HepG2 (cell line): ENCODE data around the gene CREM. TPM values are rescaled to one million over a fixed set of nuclear protein-coding genes. Genes with fewer than 3 reads are reported as not detected.
A peak's percentile ranks its signal among the peaks of the same experiment; 100 is the strongest.

Experiments
- ATF7-NPFF ChIP-seq: sonication (generic); formaldehyde crosslinking; IDR thresholded peaks from 2 replicates; pipeline ENCODE4 v1.8.1; 2023; ENCODE audit warnings: mild to moderate bottlenecking, low read depth, missing genetic modification reagents, moderate library complexity
- HDAC2 ChIP-seq: sonication (generic); formaldehyde crosslinking; IDR thresholded peaks from 2 replicates; pipeline ENCODE4 v1.4.0; 2020; ENCODE audit warnings: missing genetic modification reagents
- KDM4B ChIP-seq: sonication (generic); formaldehyde crosslinking; IDR thresholded peaks from 2 replicates; pipeline ENCODE4 v1.4.0; 2020; ENCODE audit warnings: missing genetic modification reagents
- NRL ChIP-seq: sonication (generic); formaldehyde crosslinking; IDR thresholded peaks from 2 replicates; pipeline ENCODE4 v1.5.0; 2020; ENCODE audit warnings: missing genetic modification reagents, mild to moderate bottlenecking, moderate library complexity, borderline replicate concordance
- PHF5A ChIP-seq: IDR thresholded peaks from one replicate; pipeline ENCODE4 v1.6.1; 2018; ENCODE audit warnings: low read depth, missing genetic modification reagents; ENCODE audit not compliant: unreplicated experiment
- SP140L ChIP-seq: sonication (generic); formaldehyde crosslinking; IDR thresholded peaks from 2 replicates; pipeline ENCODE4 v1.4.0; 2020; ENCODE audit warnings: missing genetic modification reagents, borderline replicate concordance
- ZNF331 ChIP-seq: sonication (generic); formaldehyde crosslinking; IDR thresholded peaks from 2 replicates; pipeline ENCODE4 v1.4.0; 2020; ENCODE audit warnings: missing genetic modification reagents
- ZNF441 ChIP-seq: sonication (generic); formaldehyde crosslinking; IDR thresholded peaks from 2 replicates; pipeline ENCODE4 v1.7.0; 2021; ENCODE audit warnings: missing genetic modification reagents, borderline replicate concordance
- ZNF547 ChIP-seq: sonication (generic); formaldehyde crosslinking; IDR thresholded peaks from 2 replicates; pipeline ENCODE4 v1.5.1; 2020; ENCODE audit warnings: mild to moderate bottlenecking, missing genetic modification reagents
- ZNF737 ChIP-seq: sonication (generic); formaldehyde crosslinking; IDR thresholded peaks from 2 replicates; pipeline ENCODE4 v1.5.0; 2020; ENCODE audit warnings: missing genetic modification reagents, mild to moderate bottlenecking, borderline replicate concordance
- polyA plus RNA-seq, 8 experiments: library from polyadenylated mRNA; depleted of rRNA in 3 of 8; stranded (reverse) in 7 of 8; unstranded in 1 of 8; fragments of >200 nt; fragmentation: Illumina TruSeq in 4 of 8; extraction: Trizol in 4 of 8; gene quantifications; 2 replicates each; pipeline versions ENCODE4 v1.2.1 to v1.2.3, GENCODE V29; 2011 to 2016; ENCODE audit warnings: low read depth in 4 of 8, missing spikeins in 1 of 8, mixed read lengths in 1 of 8; ENCODE audit not compliant: insufficient read depth in 1 of 8
- total RNA-seq, 5 experiments: library from RNA; depleted of rRNA; stranded (reverse); fragments of >200 nt; fragmentation: Illumina TruSeq; extraction: Trizol; gene quantifications; 2 replicates each; pipeline ENCODE4 v1.2.3, GENCODE V29; 2016; ENCODE audit warnings: low read depth in 1 of 5
- TF ChIP-seq, protein P1 (sequence below): sonication (generic); formaldehyde crosslinking; IDR thresholded peaks from 2 replicates; pipeline ENCODE4 v1.5.0; 2020; ENCODE audit warnings: mild to moderate bottlenecking, missing genetic modification reagents
- TF ChIP-seq, protein P2 (sequence below): sonication (generic); formaldehyde crosslinking; IDR thresholded peaks from 2 replicates; pipeline ENCODE4 v1.4.0; 2020; ENCODE audit warnings: mild to moderate bottlenecking, missing genetic modification reagents
- TF ChIP-seq, protein P3 (sequence below): sonication (generic); formaldehyde crosslinking; IDR thresholded peaks from 2 replicates; pipeline ENCODE4 v1.5.1; 2020; ENCODE audit warnings: mild to moderate bottlenecking, missing genetic modification reagents, borderline replicate concordance

Gene CREM
- total and polyA plus RNA-seq, 2 of the 13 experiments (the other 11 are each of a cell fraction or from before 2014, with no cell fraction given): 21.3 to 25.4 TPM

DNA sequence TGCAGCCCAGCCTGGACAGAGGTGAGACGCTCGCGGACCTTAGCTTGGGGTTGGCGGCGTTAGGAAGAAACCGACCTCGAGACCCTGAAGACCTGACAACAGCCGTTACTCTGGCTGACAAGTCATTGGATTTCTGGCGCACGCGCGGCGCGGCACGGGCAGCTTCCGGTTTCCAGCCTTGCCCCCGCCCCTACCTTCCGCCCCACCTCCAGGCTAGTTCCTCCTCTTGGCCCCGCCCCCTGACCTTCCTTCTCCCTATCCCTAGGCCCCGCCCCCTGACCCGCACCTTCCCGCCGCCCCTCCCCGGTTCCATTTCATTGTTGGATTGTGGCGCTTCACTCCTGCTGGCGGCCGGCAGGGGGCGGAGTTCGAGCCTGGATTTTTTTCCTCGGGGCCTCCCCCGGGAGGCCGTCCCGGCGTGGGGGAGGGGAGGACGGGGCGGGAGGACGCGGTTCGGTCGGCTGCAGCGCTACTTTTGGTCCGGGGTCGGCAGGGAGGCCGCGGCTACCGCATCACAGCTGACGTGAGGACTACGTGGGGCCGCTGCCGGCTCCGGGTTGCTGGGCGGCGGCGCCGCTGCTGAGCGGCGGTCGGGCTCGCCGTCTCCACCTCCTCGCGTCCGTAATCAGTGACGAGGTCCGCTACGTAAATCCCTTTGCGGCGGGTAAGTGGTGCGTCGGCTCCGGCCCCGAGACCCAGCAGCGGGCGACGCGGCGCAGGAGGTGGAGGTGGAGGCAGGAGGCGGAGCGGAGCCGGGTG lies at the start of gene CREM (continued):
- TF ChIP-seq, protein P1, sequence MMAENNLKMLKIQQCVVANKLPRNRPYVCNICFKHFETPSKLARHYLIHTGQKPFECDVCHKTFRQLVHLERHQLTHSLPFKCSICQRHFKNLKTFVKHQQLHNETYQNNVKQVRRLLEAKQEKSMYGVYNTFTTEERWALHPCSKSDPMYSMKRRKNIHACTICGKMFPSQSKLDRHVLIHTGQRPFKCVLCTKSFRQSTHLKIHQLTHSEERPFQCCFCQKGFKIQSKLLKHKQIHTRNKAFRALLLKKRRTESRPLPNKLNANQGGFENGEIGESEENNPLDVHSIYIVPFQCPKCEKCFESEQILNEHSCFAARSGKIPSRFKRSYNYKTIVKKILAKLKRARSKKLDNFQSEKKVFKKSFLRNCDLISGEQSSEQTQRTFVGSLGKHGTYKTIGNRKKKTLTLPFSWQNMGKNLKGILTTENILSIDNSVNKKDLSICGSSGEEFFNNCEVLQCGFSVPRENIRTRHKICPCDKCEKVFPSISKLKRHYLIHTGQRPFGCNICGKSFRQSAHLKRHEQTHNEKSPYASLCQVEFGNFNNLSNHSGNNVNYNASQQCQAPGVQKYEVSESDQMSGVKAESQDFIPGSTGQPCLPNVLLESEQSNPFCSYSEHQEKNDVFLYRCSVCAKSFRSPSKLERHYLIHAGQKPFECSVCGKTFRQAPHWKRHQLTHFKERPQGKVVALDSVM (CRISPR knock-in tag): peak; percentile 99
- TF ChIP-seq PHF5A (CRISPR knock-in tag) (peak; percentile 80), KDM4B (peak; percentile 71; the same call in 1 of the 2 replicates), HDAC2 (CRISPR knock-in tag) (no peak), ATF7-NPFF (CRISPR knock-in tag) (0 out of 2 replicates have a peak, but pooled peaks have one; percentile 40), ZNF441 (CRISPR knock-in tag) (peak; percentile 71), ZNF737 (CRISPR knock-in tag) (no peak), ZNF331 (peak; percentile 32; the same call in 1 of the 2 replicates), NRL (CRISPR knock-in tag) (peak; percentile 54; the same call in 1 of the 2 replicates), ZNF547 (CRISPR knock-in tag) (peak; percentile 29), SP140L (CRISPR knock-in tag) (no peak)
- TF ChIP-seq, protein P2, sequence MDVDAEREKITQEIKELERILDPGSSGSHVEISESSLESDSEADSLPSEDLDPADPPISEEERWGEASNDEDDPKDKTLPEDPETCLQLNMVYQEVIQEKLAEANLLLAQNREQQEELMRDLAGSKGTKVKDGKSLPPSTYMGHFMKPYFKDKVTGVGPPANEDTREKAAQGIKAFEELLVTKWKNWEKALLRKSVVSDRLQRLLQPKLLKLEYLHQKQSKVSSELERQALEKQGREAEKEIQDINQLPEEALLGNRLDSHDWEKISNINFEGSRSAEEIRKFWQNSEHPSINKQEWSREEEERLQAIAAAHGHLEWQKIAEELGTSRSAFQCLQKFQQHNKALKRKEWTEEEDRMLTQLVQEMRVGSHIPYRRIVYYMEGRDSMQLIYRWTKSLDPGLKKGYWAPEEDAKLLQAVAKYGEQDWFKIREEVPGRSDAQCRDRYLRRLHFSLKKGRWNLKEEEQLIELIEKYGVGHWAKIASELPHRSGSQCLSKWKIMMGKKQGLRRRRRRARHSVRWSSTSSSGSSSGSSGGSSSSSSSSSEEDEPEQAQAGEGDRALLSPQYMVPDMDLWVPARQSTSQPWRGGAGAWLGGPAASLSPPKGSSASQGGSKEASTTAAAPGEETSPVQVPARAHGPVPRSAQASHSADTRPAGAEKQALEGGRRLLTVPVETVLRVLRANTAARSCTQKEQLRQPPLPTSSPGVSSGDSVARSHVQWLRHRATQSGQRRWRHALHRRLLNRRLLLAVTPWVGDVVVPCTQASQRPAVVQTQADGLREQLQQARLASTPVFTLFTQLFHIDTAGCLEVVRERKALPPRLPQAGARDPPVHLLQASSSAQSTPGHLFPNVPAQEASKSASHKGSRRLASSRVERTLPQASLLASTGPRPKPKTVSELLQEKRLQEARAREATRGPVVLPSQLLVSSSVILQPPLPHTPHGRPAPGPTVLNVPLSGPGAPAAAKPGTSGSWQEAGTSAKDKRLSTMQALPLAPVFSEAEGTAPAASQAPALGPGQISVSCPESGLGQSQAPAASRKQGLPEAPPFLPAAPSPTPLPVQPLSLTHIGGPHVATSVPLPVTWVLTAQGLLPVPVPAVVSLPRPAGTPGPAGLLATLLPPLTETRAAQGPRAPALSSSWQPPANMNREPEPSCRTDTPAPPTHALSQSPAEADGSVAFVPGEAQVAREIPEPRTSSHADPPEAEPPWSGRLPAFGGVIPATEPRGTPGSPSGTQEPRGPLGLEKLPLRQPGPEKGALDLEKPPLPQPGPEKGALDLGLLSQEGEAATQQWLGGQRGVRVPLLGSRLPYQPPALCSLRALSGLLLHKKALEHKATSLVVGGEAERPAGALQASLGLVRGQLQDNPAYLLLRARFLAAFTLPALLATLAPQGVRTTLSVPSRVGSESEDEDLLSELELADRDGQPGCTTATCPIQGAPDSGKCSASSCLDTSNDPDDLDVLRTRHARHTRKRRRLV: peak; percentile 52; the same call in 1 of the 2 replicates
- TF ChIP-seq, protein P3, sequence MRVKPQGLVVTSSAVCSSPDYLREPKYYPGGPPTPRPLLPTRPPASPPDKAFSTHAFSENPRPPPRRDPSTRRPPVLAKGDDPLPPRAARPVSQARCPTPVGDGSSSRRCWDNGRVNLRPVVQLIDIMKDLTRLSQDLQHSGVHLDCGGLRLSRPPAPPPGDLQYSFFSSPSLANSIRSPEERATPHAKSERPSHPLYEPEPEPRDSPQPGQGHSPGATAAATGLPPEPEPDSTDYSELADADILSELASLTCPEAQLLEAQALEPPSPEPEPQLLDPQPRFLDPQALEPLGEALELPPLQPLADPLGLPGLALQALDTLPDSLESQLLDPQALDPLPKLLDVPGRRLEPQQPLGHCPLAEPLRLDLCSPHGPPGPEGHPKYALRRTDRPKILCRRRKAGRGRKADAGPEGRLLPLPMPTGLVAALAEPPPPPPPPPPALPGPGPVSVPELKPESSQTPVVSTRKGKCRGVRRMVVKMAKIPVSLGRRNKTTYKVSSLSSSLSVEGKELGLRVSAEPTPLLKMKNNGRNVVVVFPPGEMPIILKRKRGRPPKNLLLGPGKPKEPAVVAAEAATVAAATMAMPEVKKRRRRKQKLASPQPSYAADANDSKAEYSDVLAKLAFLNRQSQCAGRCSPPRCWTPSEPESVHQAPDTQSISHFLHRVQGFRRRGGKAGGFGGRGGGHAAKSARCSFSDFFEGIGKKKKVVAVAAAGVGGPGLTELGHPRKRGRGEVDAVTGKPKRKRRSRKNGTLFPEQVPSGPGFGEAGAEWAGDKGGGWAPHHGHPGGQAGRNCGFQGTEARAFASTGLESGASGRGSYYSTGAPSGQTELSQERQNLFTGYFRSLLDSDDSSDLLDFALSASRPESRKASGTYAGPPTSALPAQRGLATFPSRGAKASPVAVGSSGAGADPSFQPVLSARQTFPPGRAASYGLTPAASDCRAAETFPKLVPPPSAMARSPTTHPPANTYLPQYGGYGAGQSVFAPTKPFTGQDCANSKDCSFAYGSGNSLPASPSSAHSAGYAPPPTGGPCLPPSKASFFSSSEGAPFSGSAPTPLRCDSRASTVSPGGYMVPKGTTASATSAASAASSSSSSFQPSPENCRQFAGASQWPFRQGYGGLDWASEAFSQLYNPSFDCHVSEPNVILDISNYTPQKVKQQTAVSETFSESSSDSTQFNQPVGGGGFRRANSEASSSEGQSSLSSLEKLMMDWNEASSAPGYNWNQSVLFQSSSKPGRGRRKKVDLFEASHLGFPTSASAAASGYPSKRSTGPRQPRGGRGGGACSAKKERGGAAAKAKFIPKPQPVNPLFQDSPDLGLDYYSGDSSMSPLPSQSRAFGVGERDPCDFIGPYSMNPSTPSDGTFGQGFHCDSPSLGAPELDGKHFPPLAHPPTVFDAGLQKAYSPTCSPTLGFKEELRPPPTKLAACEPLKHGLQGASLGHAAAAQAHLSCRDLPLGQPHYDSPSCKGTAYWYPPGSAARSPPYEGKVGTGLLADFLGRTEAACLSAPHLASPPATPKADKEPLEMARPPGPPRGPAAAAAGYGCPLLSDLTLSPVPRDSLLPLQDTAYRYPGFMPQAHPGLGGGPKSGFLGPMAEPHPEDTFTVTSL: 0 out of 2 replicates have a peak, but pooled peaks have one; percentile 8
